NCI-H2196 treated with DMSO at 0.1 percent for 48 hours (cell line): ENCODE measurements around the gene BAMBI.
"Not testable (repeated sequence)": the region's sequence is repeated elsewhere in the genome, so short reads cannot be mapped to it uniquely, and the experiment has no call there.

Source experiments
- DNase-seq: peaks from one replicate; lab custom pipeline; 2025; ENCODE audit not compliant: unreplicated experiment; lab: John Stamatoyannopoulos, UW

The BAMBI gene, protein sequence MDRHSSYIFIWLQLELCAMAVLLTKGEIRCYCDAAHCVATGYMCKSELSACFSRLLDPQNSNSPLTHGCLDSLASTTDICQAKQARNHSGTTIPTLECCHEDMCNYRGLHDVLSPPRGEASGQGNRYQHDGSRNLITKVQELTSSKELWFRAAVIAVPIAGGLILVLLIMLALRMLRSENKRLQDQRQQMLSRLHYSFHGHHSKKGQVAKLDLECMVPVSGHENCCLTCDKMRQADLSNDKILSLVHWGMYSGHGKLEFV

DNA sequence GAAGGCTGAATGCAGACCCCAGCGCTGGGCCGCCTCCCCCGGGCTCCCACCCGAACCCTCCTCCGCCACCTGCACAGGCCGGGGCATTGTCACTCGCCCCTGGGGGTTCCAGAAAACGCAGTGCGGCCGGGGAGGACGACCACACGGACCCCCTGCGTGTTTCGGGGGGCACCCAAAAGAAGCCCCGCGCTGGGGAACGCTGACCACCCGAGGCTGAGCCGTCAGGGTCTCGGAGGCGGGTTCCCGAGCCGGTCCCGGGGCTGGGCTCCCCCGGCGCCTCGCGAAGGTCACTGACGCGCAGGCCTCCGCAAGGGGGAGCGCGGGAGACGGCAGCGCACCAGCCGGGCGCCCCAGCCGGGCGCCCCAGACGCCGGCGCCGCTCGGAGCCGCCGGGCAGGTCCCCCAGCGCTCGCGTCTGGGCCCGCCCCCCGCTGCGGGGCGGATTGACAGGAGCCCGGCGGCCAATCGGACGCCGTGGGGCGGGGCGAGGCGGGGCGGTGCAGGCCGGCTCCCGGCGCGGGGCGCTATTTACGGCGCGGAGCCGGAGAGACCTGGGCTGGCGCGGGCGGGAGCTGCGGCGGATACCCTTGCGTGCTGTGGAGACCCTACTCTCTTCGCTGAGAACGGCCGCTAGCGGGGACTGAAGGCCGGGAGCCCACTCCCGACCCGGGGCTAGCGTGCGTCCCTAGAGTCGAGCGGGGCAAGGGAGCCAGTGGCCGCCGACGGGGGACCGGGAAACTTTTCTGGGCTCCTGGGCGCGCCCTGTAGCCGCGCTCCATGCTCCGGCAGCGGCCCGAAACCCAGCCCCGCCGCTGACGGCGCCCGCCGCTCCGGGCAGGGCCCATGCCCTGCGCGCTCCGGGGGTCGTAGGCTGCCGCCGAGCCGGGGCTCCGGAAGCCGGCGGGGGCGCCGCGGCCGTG is at the start of gene BAMBI:
TSS of gene BAMBI (plus strand) at position 554 of the 920 bp plus-strand sequence. CDS start 377 bp downstream, outside the sequence.
- peak; percentile 47 for DNase-seq

- peak; percentile 7 for DNase-seq
These were observed 49.0 kb upstream of the BAMBI start for GRCh38 chr10:28628184-28628893.

- DNase-seq: no peak
These were observed 45.3 kb upstream of the BAMBI start for GRCh38 chr10:28631896-28632583.

GRCh38 chr10:28632584-28632945 is 44.8 kb upstream of the BAMBI start:
- no peak for DNase-seq

DNA sequence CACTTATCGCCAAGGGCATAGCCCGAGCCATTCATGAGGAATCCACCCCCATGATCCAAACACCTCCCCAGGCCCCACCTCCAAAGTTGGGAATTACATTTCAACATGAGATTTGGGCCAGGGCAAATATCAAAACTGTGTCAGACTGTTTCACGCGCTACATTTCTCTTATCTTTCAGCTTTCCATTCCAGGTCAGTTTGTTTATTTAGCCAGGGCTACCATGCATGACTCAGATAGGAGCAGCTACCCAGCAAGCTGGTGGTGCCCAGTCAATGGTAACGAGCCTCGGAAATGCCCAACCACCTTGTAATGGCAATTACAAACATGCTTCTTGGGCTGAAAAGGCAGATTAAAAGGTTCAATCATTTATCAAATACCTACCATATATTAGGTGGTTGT is 43.6 kb upstream of the BAMBI start:
- DNase-seq: no peak

- DNase-seq: no peak
These were observed 40.0 kb upstream of the BAMBI start for GRCh38 chr10:28637346-28637745.

- DNase-seq: no peak
These were observed 38.9 kb upstream of the BAMBI start for GRCh38 chr10:28638392-28638791.

DNA sequence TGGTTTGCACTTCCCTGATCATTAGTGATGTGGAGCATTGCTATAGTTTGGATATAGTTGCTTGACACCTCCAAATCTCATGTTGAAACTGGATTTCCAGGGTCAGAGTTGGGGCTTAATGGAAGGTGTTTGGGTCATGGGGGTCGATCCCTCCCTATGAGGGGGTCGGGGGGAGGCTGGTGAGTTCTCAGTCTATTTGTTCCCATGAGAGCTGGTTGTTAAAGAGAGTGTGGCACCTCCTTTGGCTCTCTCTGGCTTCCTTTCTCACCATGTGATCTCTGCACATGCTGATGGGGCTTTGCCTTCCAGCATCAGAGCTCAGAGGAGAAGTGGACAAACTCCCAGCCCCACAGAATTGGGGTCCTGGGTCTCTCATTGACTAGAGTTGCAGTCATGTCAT is 36.8 kb upstream of the BAMBI start:
- no peak for DNase-seq

GRCh38 chr10:28644647-28645046 is 32.7 kb upstream of the BAMBI start:
- no peak for DNase-seq

- no peak for DNase-seq
These were observed 25.2 kb upstream of the BAMBI start for GRCh38 chr10:28652106-28652505.

- no peak for DNase-seq
These were observed 24.6 kb upstream of the BAMBI start for GRCh38 chr10:28652703-28653102.

- DNase-seq: not testable (repeated sequence)
These were observed 18.5 kb upstream of the BAMBI start for GRCh38 chr10:28658824-28659223.

DNA sequence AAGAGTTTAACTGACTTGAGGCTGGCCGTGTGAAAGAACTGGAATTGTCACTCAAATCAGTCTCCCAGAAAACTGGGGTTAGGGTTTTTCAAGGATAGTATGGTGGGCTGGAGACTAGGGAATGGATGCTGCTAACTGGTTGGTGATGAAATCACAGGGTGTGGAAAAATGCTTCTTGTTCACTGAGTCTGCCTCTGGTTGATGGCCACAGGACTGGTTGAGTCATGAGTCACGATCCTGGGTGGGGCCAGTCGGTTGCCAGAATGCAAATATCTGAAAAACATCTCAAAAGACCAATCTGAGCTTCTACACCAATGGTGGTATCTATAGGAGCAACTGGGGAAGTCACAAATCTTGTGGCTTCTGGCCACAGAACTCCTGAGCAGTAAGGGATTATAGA is 16.3 kb upstream of the BAMBI start:
- DNase-seq: no peak

- DNase-seq: peak; percentile 51
These were observed 13.5 kb upstream of the BAMBI start for GRCh38 chr10:28663576-28664368.

- no peak for DNase-seq
These were observed 13.0 kb upstream of the BAMBI start for GRCh38 chr10:28664369-28664740.

DNA sequence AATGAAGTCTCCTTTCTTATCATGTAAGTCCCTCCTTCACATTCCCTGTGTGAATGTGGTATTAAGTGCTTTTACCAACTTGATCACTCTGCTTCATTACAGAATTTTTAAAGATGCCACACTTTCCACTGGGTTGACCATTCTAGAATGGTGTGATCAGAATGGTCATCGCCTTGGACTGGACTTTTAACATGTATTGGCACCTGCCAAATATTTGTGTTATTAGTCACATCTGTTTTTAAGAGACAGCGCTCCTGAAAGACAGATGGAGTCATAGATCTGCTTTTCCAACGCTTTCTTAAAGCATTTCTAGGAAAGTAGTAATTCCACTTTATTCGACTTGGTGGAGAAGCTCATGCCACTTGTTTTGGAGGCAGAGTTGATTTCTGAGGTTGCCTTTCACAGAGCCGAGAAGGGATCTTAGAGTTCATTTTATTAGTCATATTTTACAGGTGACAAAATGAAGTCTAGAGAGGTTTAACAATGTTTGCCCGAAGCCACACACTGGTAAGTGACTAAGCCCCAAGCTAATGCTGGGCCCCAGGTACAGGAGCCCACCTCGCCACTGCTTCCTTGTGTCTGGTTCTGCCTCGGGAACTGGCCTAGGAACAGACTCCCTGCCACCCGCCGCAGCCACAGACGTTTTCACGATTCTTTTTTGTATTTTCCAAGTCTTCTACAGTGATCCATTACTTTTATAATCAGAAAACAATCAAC is 10.4 kb upstream of the BAMBI start:
- no peak for DNase-seq

DNA sequence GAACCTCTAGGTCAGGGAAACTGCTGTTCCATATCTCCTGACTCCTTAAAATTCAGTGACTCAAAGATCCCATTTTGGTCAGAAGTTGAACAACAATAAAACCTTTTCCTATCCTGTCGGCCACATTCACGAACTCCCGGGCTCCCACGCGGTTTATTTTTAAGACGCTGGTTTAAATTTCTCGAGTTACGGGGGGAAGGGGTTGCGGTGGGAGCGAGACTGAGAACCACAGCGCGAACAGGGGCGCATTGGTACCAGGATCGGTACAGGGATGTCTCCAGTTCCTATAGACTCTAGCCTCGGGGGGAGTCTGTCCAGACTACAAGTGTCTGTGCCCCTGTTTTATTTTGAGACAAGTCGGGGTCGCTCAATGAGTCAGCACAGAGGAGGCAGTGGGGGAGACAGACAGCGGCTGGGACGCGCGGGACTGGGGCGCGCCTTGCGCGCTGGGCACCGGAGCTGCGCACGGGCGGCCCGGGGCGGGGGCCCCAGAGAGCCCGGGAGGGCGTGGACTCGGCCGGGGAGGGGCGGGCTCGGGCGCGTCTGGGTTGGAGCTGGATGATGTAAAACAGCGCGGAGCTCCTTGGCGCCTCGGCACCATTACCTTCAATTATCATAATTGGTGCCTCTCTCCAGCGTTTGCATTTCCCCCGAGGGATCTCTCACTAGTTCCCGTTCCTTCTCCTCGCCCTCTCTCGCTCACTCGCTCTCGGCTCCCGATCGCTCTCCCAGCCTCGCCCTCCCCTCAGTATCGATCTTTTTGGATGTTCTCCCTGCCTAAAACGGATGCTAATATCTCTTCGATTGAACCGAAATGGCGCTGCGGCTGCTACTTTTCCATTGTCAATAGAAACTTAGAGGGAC is 8.7 kb upstream of the BAMBI start:
- no peak for DNase-seq

GRCh38 chr10:28669227-28670173 is 7.8 kb upstream of the BAMBI start:
- no peak for DNase-seq
